C4-2B (cell line): ENCODE measurements around the gene NATD1.

Experiments used
- H3K27ac ChIP-seq: fragments of 450-650 bp; 2 replicates; pipeline ENCODE4 v1.5.1; 2017
- CTCF ChIP-seq: fragments of 450-650 bp; conservative IDR thresholded peaks from 2 replicates; pipeline ENCODE4 v1.5.1; 2017; ENCODE audit warnings: mild to moderate bottlenecking
- ZFX ChIP-seq: fragments of 450-650 bp; IDR thresholded peaks from 2 replicates; pipeline ENCODE4 v1.6.1; 2017

Gene NATD1

GRCh38 chr17:21241564-21241963 is 11.6 kb downstream of the NATD1 start:
- H3K27ac ChIP-seq, result no peak overlapping the region
- TF ChIP-seq CTCF (no peak), ZFX (no peak)

- H3K27ac ChIP-seq, result no peak overlapping the region
- TF ChIP-seq ZFX (no peak), CTCF (no peak)
These were observed 12.7 kb downstream of the NATD1 start for GRCh38 chr17:21240369-21241055.

- TF ChIP-seq ZFX (no peak), CTCF (no peak; the same call in 1 of the 2 replicates)
- no peak overlapping the region for H3K27ac ChIP-seq
These were observed 13.4 kb downstream of the NATD1 start for GRCh38 chr17:21239680-21240368.

- TF ChIP-seq CTCF (no peak), ZFX (no peak)
- H3K27ac ChIP-seq, result no peak overlapping the region
These were observed 17.3 kb downstream of the NATD1 start for GRCh38 chr17:21235921-21236320.

GRCh38 chr17:21233581-21234347 is 19.4 kb downstream of the NATD1 start:
- H3K27ac ChIP-seq, result no peak overlapping the region
- TF ChIP-seq ZFX, result no peak
- TF ChIP-seq CTCF, result no peak

- no peak overlapping the region for H3K27ac ChIP-seq
- no peak for TF ChIP-seq CTCF
- TF ChIP-seq ZFX, result no peak
These were observed 21.0 kb downstream of the NATD1 start for GRCh38 chr17:21232033-21232749.
